Measurements from ENCODE around the gene MCOLN3. TPM values are rescaled to one million over a fixed set of nuclear protein-coding genes. Genes with fewer than 3 reads are reported as not detected.
"Not testable (repeated sequence)": the region's sequence is repeated elsewhere in the genome, so short reads cannot be mapped to it uniquely, and the experiment has no call there.

MCOLN3 gene
- total and polyA plus RNA-seq, 8 donors: 3.2 to 11.2 (median 6.6) TPM

DNA sequence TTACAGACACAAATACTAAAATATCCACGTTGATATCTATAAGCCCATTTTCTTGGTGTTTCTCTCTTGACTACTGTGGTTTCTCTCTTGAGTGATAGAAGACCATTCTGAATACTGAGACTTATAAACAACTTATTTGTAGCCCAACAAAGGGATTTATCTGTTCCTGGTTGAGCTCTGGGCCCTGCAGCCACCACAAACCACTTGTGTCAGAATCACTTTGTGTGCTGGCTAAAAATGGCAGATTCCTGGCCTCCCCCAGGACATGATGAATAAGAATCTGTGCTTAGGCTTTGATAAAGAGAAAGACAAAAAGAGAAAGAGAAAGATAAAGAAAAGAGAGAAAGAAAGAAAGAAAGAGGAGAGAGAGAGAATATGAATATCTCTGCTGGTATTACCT is 32.5 kb downstream of the MCOLN3 start:
- 97 to 98% methylated on average over 1 of the region's 1 CpG for WGBS, 2 donors
- no peaks in the 10 kb centered on the region for H3K4me1 ChIP-seq
- DNase-seq (no peak), FAIRE-seq (no peak), ATAC-seq (no peak)
- no peak overlapping the region for H3K4me3 ChIP-seq
- no peaks in the 10 kb centered on the region for H3K36me3 ChIP-seq
- H3K27ac ChIP-seq: no peak overlapping the region
- H3K27me3 ChIP-seq: no peaks in the 10 kb centered on the region
- H3K9me3 ChIP-seq: no peaks in the 10 kb centered on the region
- intact Hi-C loops (cut with DNase I): no loop called here
- no peak for TF ChIP-seq CTCF (IDR thresholded peaks at IDR 0.05)

DNA sequence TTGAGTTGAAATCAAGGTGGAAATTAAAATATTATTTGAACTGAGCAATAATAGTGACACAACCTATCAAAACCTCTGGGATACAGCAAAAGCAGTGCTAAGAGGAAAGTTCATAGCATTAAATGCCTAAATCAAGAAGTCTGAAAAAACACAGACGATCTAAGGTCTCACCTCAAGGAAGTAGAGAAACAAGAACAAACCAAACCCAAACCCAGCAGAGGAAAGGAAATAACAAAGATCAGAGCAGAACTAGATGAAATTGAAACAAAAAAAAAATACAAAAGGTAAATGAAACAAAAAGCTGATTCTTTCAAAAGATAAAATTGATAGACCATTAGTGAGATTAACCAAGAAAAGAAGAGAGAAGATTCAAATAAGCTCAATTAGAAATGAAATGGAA is 42.7 kb downstream of the MCOLN3 start:
- H3K27ac ChIP-seq; H3K27me3 ChIP-seq; DNase-seq; intact Hi-C loops (cut with DNase I); FAIRE-seq; H3K9me3 ChIP-seq; H3K4me3 ChIP-seq; H3K4me1 ChIP-seq; ATAC-seq; H3K36me3 ChIP-seq: not testable (repeated sequence)
- 76 to 92% methylated on average over 1 of the region's 1 CpG for WGBS, 2 donors

- Histone ChIP-seq H3K4me1 (peaks cover 0 to 4% (median 4%) of the 10 kb centered on the region in 3 donors), H3K36me3 (no peaks in the 10 kb centered on the region), H3K27ac (no peak overlapping the region), H3K4me3 (no peak overlapping the region), H3K9me3 (no peaks in the 10 kb centered on the region), H3K27me3 (no peaks in the 10 kb centered on the region)
- intact Hi-C loops (cut with DNase I): no loop called here
- DNase-seq: no peak
- no peak for ATAC-seq
- TF ChIP-seq CTCF (IDR thresholded peaks at IDR 0.05): no peak
- no peak for FAIRE-seq
These were observed 46.6 kb downstream of the MCOLN3 start for GRCh38 chr1:85001742-85002141.

DNA sequence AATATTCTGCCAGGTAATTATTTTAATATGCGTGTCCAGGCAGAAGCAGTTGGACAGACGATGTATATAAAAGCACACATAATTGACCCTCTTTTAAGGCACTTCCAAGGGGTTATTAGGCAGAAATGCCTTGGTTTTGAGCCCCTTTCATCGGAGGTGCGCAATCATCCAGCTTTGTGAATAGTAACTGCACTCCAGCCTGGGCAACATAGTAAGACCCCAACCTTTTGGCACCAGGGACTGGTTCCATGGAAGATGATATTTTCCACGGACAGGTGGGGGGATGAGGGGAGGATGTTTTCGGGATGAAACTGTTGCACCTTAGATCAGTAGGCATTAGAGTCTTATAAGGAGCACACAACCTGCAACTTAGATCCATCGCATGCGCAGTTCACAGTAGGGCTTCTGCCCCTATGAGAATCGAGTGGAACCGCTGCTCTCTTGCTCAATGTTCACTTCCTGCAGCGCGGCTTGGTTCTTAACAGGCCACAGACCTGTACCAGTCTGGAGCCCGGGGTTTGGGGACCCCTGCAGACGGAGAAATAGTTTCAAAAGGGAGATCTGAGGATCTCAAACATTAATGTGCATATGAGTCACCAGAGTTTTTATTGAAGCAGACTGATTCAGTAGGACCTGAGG is 49.5 kb downstream of the MCOLN3 start:
- no peak overlapping the region for H3K27ac ChIP-seq
- 73 to 75% methylated on average over 14 of the region's 14 CpGs for WGBS, 2 donors
- no peaks in the 10 kb centered on the region for H3K9me3 ChIP-seq
- ATAC-seq (no peak), DNase-seq (no peak), FAIRE-seq (no peak)
- H3K4me1 ChIP-seq: peaks cover 0 to 4% (median 4%) of the 10 kb centered on the region in 3 donors
- peak overlapping the region in 1 of 4 donors; percentile 73 for H3K4me3 ChIP-seq
- H3K27me3 ChIP-seq: no peaks in the 10 kb centered on the region
- no peak for TF ChIP-seq CTCF (IDR thresholded peaks at IDR 0.05)
- intact Hi-C loops (cut with DNase I): no loop called here
- no peaks in the 10 kb centered on the region for H3K36me3 ChIP-seq

- intact Hi-C loops (cut with DNase I): no loop called here
- Histone ChIP-seq H3K4me1 (peaks cover 0 to 4% (median 4%) of the 10 kb centered on the region in 3 donors), H3K27ac (no peak overlapping the region), H3K36me3 (no peaks in the 10 kb centered on the region), H3K9me3 (no peaks in the 10 kb centered on the region), H3K27me3 (no peaks in the 10 kb centered on the region), H3K4me3 (peak overlapping the region; percentile 37 to 79 (median 73))
- WGBS, 2 donors: 6 to 11% methylated on average over 58 of the region's 58 CpGs
- no peak for TF ChIP-seq CTCF (IDR thresholded peaks at IDR 0.05)
- no peak for FAIRE-seq
- DNase-seq: peak in 2 of 6 donors; percentile 31 to 61
- peak in 3 of 4 donors; percentile 44 to 58 (median 46) for ATAC-seq
These were observed 50.4 kb downstream of the MCOLN3 start for GRCh38 chr1:84997667-84998600.

All from pancreas (tissue), 10 donors.